ENCODE measurements around the gene JMY.
A peak's percentile ranks its signal among the peaks of the same experiment; 100 is the strongest.

The JMY gene

GRCh38 chr5:79193643-79194042, 42.3 kb upstream of the JMY start:
- no peak overlapping the region for H3K4me3 ChIP-seq (ENCODE audit: low read depth, low read length)
- no peaks in the 10 kb centered on the region for H3K36me3 ChIP-seq (ENCODE audit: control insufficient read depth in 2 of 2, insufficient read depth in 1 of 2, low read length in 2 of 2)
- TF ChIP-seq SCRT2 (tag by site-specific recombination; IDR thresholded peaks at IDR 0.05): 0 out of 2 replicates have a peak, but pooled peaks have one; percentile 9
- TF ChIP-seq SP2 (tag by site-specific recombination; IDR thresholded peaks at IDR 0.05): no peak
- no peak for TF ChIP-seq ZBTB21 (tag by site-specific recombination; IDR thresholded peaks at IDR 0.05)
- POLR2A ChIA-PET: no interaction called here
- no peaks in the 10 kb centered on the region for H3K4me1 ChIP-seq (ENCODE audit: control insufficient read depth, insufficient read depth, low read length)
- no peaks in the 10 kb centered on the region for H3K9me3 ChIP-seq (ENCODE audit: control insufficient read depth, insufficient read depth, low read depth, low read length)
- H3K27ac ChIP-seq (ENCODE audit: extremely low read depth, low read depth, low read length): no peak overlapping the region
- CTCF ChIA-PET: no interaction called here

DNA sequence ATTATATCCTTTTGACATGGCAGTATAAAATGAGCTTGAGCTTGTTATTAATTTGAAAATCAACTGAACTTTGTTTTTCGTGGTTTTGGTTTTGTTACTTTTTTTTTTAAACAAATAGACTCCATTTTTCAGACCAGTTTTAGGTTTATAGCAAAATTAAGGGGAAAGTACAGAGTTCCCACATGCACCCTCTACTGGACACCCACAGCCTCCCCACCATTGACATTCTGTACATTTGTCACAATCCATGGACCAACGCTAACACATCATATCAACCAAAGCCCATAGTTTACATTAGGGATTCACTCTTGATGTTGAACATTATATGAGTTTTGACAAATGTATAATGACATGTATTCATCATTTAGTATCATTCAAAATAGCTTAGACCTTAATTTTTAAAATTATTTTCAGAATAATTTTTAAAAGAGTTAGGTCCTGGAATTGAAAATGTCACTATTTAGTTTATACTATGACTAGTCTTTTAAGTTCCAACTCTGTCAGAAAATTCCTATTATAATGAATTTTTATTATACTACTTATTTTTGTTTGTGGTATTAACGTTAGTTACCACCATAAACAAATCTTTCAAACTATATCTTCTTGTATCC, 35.3 kb upstream of the JMY start:
- peaks cover 7% of the 10 kb centered on the region; the same call in 1 of the 2 replicates for H3K4me1 ChIP-seq (ENCODE audit: control insufficient read depth, insufficient read depth, low read length)
- no peaks in the 10 kb centered on the region for H3K9me3 ChIP-seq (ENCODE audit: control insufficient read depth, insufficient read depth, low read depth, low read length)
- H3K4me3 ChIP-seq (ENCODE audit: low read depth, low read length): no peak overlapping the region
- TF ChIP-seq, protein P1, sequence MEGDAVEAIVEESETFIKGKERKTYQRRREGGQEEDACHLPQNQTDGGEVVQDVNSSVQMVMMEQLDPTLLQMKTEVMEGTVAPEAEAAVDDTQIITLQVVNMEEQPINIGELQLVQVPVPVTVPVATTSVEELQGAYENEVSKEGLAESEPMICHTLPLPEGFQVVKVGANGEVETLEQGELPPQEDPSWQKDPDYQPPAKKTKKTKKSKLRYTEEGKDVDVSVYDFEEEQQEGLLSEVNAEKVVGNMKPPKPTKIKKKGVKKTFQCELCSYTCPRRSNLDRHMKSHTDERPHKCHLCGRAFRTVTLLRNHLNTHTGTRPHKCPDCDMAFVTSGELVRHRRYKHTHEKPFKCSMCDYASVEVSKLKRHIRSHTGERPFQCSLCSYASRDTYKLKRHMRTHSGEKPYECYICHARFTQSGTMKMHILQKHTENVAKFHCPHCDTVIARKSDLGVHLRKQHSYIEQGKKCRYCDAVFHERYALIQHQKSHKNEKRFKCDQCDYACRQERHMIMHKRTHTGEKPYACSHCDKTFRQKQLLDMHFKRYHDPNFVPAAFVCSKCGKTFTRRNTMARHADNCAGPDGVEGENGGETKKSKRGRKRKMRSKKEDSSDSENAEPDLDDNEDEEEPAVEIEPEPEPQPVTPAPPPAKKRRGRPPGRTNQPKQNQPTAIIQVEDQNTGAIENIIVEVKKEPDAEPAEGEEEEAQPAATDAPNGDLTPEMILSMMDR (tag by site-specific recombination; IDR thresholded peaks at IDR 0.05): peak; percentile 31; the same call in 1 of the 2 replicates
- TF ChIP-seq MZF1 (tag by site-specific recombination; IDR thresholded peaks at IDR 0.05; ENCODE audit: borderline replicate concordance): peak; percentile 13; the same call in 1 of the 2 replicates
- no peak for TF ChIP-seq ZNF223 (tag by site-specific recombination; IDR thresholded peaks at IDR 0.05)
- POLR2A ChIA-PET: no interaction called here
- no peaks in the 10 kb centered on the region for H3K36me3 ChIP-seq (ENCODE audit: control insufficient read depth in 2 of 2, insufficient read depth in 1 of 2, low read length in 2 of 2)
- CTCF ChIA-PET: interaction anchor here (0.6 to 1.3 kb wide), 17 partner anchors 12 to 840 kb away, joined by 3 to 8 read pairs (median 4); no protein-coding TSS in a partner anchor
- H3K27ac ChIP-seq (ENCODE audit: extremely low read depth, low read depth, low read length): no peak overlapping the region

GRCh38 chr5:79201206-79201605, 34.7 kb upstream of the JMY start:
- TF ChIP-seq HOXA7 (CRISPR knock-in tag; IDR thresholded peaks at IDR 0.05; ENCODE audit: borderline replicate concordance) (no peak), PRDM1 (tag by site-specific recombination; IDR thresholded peaks at IDR 0.05) (0 out of 2 replicates have a peak, but pooled peaks have one; percentile 16), BCL6B (tag by site-specific recombination; IDR thresholded peaks at IDR 0.05) (peak; percentile 58)
- Histone ChIP-seq H3K4me3 (ENCODE audit: low read depth, low read length) (no peak overlapping the region), H3K36me3 (ENCODE audit: control insufficient read depth in 2 of 2, insufficient read depth in 1 of 2, low read length in 2 of 2) (no peaks in the 10 kb centered on the region), H3K9me3 (ENCODE audit: control insufficient read depth, insufficient read depth, low read depth, low read length) (no peaks in the 10 kb centered on the region), H3K4me1 (ENCODE audit: control insufficient read depth, insufficient read depth, low read length) (peaks cover 7% of the 10 kb centered on the region; the same call in 1 of the 2 replicates), H3K27ac (ENCODE audit: extremely low read depth, low read depth, low read length) (no peak overlapping the region)
- CTCF ChIA-PET: interaction anchor here (1.0 to 1.3 kb wide), 3 partner anchors 13 to 177 kb away, joined by 5 to 8 read pairs (median 5); no protein-coding TSS in a partner anchor
- POLR2A ChIA-PET: no interaction called here

DNA sequence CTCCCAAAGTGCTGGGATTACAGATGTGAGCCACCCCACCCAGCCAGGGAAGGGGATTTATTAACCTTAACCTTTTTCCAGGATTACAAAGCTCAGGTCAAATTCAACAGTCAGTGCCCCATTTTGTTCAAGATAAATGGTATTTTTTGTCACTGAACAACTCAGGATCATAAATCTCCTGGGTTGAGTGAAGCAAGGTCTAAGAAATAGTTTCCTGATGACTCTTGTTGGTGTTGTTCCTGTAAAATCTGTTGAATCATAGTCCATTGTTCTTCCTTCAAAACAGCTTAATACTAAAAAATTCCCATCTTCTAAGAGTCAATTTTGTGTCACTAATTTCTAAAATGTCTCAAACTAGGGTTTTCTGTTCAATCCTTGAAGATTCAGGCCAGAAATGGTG, 33.9 kb upstream of the JMY start:
- Histone ChIP-seq H3K27ac (ENCODE audit: extremely low read depth, low read depth, low read length) (no peak overlapping the region), H3K4me1 (ENCODE audit: control insufficient read depth, insufficient read depth, low read length) (peaks cover 7% of the 10 kb centered on the region; the same call in 1 of the 2 replicates), H3K36me3 (ENCODE audit: control insufficient read depth in 2 of 2, insufficient read depth in 1 of 2, low read length in 2 of 2) (no peaks in the 10 kb centered on the region), H3K9me3 (ENCODE audit: control insufficient read depth, insufficient read depth, low read depth, low read length) (no peaks in the 10 kb centered on the region), H3K4me3 (ENCODE audit: low read depth, low read length) (no peak overlapping the region)
- CTCF ChIA-PET: interaction anchor here (0.7 to 1.4 kb wide), 4 partner anchors 10 to 181 kb away, joined by 3 to 7 read pairs (median 4); no protein-coding TSS in a partner anchor
- TF ChIP-seq ZNF529 (tag by site-specific recombination; IDR thresholded peaks at IDR 0.05; ENCODE audit: insufficient replicate concordance) (no peak), ZNF548 (tag by site-specific recombination; IDR thresholded peaks at IDR 0.05) (no peak), ZNF664 (tag by site-specific recombination; IDR thresholded peaks at IDR 0.05) (no peak)
- POLR2A ChIA-PET: no interaction called here
